RWPE1 (cell line): ENCODE measurements around the gene TNPO2.

Source experiments
- CTCF ChIA-PET: fragments of 350-600 bp; sonication (Branson Sonifier 250); formaldehyde crosslinking; extraction: SDS; loops from one replicate; lab custom pipeline; 2021; lab: Yijun Ruan, JAX
- POLR2A ChIA-PET: fragments of 400-600 bp; formaldehyde crosslinking; extraction: SDS; loops from one replicate; lab custom pipeline; 2020; ENCODE audit warnings: antibody characterized with exemption; ENCODE audit not compliant: low non-redundant PET; lab: Yijun Ruan, JAX
- DNase-seq: peaks from one replicate; pipeline ENCODE4 v3.0.0; 2012; ENCODE audit warnings: low spot score
- H3K27ac ChIP-seq: fragments of 450-650 bp; 2 replicates; pipeline ENCODE4 v1.5.1; 2017
- TF ChIP-seq, protein P1 (sequence below): fragments of 450-650 bp; conservative IDR thresholded peaks from 2 replicates; pipeline ENCODE4 v1.5.1; 2017; ENCODE audit warnings: low read depth, mild to moderate bottlenecking

TNPO2 gene

DNA sequence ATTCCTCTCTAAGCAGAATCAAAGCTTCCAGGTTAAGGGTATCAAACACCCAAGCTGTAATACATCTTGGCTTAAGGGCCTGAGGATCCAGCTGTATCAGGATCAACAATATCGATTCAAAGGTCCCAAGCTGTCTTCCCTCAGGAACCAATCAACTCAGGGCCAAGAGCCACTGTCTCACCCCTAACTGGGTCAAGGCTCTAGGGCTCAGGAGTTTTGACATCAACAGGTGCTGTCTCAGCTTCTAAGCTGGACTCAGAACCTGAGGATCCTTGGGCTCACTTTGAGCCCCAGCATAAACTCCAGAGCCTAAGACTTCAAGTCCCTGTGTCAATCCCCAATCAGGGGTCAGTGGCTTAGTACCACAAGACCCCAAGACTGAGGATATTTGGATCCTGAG, 28.2 kb downstream of the TNPO2 start:
- no peak for DNase-seq
- H3K27ac ChIP-seq = peak overlapping the region; percentile 86
- CTCF ChIA-PET = no interaction called here
- TF ChIP-seq, protein P1, sequence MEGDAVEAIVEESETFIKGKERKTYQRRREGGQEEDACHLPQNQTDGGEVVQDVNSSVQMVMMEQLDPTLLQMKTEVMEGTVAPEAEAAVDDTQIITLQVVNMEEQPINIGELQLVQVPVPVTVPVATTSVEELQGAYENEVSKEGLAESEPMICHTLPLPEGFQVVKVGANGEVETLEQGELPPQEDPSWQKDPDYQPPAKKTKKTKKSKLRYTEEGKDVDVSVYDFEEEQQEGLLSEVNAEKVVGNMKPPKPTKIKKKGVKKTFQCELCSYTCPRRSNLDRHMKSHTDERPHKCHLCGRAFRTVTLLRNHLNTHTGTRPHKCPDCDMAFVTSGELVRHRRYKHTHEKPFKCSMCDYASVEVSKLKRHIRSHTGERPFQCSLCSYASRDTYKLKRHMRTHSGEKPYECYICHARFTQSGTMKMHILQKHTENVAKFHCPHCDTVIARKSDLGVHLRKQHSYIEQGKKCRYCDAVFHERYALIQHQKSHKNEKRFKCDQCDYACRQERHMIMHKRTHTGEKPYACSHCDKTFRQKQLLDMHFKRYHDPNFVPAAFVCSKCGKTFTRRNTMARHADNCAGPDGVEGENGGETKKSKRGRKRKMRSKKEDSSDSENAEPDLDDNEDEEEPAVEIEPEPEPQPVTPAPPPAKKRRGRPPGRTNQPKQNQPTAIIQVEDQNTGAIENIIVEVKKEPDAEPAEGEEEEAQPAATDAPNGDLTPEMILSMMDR = no peak
- POLR2A ChIA-PET = interaction anchor here (0.6 kb wide), 1 partner anchor 143 kb away, joined by 3 read pairs; no protein-coding TSS in a partner anchor

DNA sequence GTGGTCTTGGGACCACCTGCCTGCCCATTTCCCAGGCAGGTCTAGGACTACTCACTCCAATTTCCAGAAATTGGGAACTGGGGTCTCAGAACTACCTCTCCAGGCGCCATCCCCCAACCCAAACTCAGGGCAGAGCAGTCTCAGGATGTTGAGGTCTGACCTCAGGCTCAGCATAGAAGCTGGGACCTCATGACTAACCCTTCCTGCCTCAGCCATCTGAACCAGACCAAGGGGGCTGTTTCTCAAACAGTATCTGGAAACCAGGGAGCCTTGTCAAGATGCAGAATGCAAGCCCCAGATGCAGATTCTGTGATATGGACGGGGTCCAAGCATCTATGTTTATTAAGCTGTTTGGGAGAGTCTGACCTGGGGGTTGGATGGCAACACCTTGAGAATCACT, 28.6 kb downstream of the TNPO2 start:
- CTCF ChIA-PET = no interaction called here
- DNase-seq = no peak
- no peak overlapping the region for H3K27ac ChIP-seq
- POLR2A ChIA-PET = no interaction called here
- TF ChIP-seq, protein P1 = no peak

- TF ChIP-seq, protein P1 = no peak
- H3K27ac ChIP-seq = no peak overlapping the region
- ChIA-PET POLR2A (no interaction called here), CTCF (no interaction called here)
- DNase-seq = no peak
These were observed 29.1 kb downstream of the TNPO2 start for GRCh38 chr19:12694641-12695040.

GRCh38 chr19:12692960-12693359, 30.8 kb downstream of the TNPO2 start:
- DNase-seq = no peak
- ChIA-PET POLR2A (no interaction called here), CTCF (no interaction called here)
- TF ChIP-seq, protein P1 = no peak
- no peak overlapping the region for H3K27ac ChIP-seq

DNA sequence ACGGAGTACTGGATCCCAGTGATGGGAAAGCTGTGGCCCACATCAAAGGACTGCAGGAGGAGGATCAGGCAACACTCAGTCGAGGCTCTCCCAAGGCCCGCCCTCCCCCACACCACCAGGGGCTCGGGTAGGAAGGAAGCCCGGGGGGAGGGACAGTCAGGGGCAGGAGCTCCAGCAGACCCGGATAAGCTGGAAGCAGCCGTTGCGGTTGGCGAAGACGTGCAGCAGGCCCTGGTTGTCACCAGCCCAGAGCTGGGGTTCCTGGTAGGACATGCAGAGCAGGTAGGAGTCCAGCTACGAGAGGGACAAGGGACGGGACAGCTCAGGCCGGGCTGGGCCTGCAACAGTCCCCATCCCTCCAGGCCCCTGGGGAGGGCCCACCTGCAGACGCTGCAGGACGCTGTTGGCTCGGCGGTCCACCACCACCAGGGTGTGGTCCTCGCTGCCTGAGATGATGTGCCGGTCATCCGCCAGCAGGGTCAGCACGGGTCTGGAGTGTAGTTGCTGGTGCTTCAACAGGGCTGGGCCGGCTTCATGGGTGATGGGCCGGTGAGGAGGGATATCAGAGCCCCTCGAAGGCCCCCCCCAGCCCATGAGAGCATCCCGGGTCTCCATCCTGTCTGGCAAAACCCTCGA, 34.0 kb downstream of the TNPO2 start:
- DNase-seq = no peak
- H3K27ac ChIP-seq = no peak overlapping the region; the same call in 1 of the 2 replicates
- CTCF ChIA-PET = interaction anchor here (0.7 kb wide), 1 partner anchor 32 kb away, joined by 3 read pairs; no protein-coding TSS in a partner anchor
- POLR2A ChIA-PET = no interaction called here
- TF ChIP-seq, protein P1 = no peak

GRCh38 chr19:12689012-12689411, 34.7 kb downstream of the TNPO2 start:
- TF ChIP-seq, protein P1 = no peak
- H3K27ac ChIP-seq = no peak overlapping the region
- DNase-seq = no peak
- ChIA-PET POLR2A (no interaction called here), CTCF (interaction anchor here (0.7 kb wide), 1 partner anchor 33 kb away, joined by 3 read pairs; no protein-coding TSS in a partner anchor)
